Measurements from ENCODE around the gene OR14A16. TPM values are rescaled to one million over a fixed set of nuclear protein-coding genes. Genes with fewer than 3 reads are reported as not detected.

OR14A16 gene
- total and polyA plus RNA-seq, 2 experiments from 2014 or later = not detected

DNA sequence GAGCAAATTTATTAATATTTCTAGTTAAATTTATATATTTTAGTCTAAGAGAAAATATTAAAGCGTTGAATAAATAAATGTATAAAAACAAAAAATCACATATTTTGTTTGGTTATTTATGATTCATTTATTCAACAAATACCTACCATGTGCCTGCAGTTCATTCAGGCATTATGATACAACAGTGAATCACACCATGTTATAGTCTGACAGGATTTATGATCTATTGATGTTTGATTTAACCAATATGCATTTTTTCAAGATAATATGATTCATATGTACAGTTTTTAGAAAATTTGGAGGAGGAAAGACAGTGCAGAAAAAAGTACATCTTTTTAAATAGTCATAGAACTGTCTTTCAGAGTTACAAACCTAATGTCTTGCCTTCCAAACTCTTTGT lies 25.7 kb upstream of the OR14A16 start:
- Histone ChIP-seq H3K9ac (no peak overlapping the region), H3K9me3 (ENCODE audit: low read depth) (no peaks in the 10 kb centered on the region), H3K4me1 (ENCODE audit: insufficient read depth) (no peaks in the 10 kb centered on the region), H3K36me3 (ENCODE audit: low read depth) (no peaks in the 10 kb centered on the region), H2AFZ (no peak overlapping the region), H3F3A (ENCODE audit: insufficient read depth) (no peaks in the 10 kb centered on the region), H4K20me1 (ENCODE audit: insufficient read depth) (no peaks in the 10 kb centered on the region), H3K79me2 (ENCODE audit: insufficient read depth) (no peaks in the 10 kb centered on the region), H3K4me3 (no peak overlapping the region), H3K9me2 (ENCODE audit: insufficient read depth) (no peaks in the 10 kb centered on the region), H3K27ac (no peak overlapping the region), H3K4me2 (ENCODE audit: unreplicated experiment) (no peak overlapping the region), H3K27me3 (replicated peaks; ENCODE audit: insufficient read depth) (no peaks in the 10 kb centered on the region)
- DNase-seq = no peak
- in situ Hi-C loops (cut with MboI) = no loop called here
- TF ChIP-seq EZH2phosphoT487 (IDR thresholded peaks at IDR 0.05; ENCODE audit: insufficient read depth, low read depth) (no peak), EZH2 (IDR thresholded peaks at IDR 0.05; ENCODE audit: insufficient read depth, poor library complexity, severe bottlenecking) (no peak)
- 28 to 31% methylated on average over 1 of the region's 1 CpG for WGBS, 2 experiments (ENCODE audit: low coverage in 1 of 2, low lambda C conversion rate in 2 of 2, missing lambda C conversion rate in 2 of 2)

DNA sequence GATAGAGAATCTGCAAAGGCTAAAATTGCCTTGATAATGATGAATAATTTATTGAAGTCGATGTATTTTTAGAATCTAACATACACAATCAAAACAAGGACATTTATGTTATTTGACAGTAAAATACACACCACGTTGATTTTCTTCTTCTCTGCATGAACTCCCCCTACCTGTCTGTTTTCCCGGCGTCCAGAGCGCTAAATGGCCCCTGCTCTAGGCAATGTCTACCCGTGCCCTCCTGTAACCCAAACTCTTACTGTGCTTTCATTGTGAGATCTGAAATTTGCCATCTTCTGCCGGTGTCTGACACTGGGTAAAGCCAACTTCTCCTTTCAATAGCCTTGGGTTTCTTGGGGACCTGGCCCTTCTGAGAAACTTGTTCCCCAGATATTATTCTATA lies 24.4 kb upstream of the OR14A16 start:
- H4K20me1 ChIP-seq (ENCODE audit: insufficient read depth) = no peaks in the 10 kb centered on the region
- H3K36me3 ChIP-seq (ENCODE audit: low read depth) = no peaks in the 10 kb centered on the region
- H3K79me2 ChIP-seq (ENCODE audit: insufficient read depth) = no peaks in the 10 kb centered on the region
- no peak overlapping the region for H2AFZ ChIP-seq
- H3F3A ChIP-seq (ENCODE audit: insufficient read depth) = no peaks in the 10 kb centered on the region
- no peaks in the 10 kb centered on the region for H3K9me2 ChIP-seq (ENCODE audit: insufficient read depth)
- TF ChIP-seq EZH2phosphoT487 (IDR thresholded peaks at IDR 0.05; ENCODE audit: insufficient read depth, low read depth) = no peak
- no peak for TF ChIP-seq EZH2 (IDR thresholded peaks at IDR 0.05; ENCODE audit: insufficient read depth, poor library complexity, severe bottlenecking)
- H3K9ac ChIP-seq = no peak overlapping the region
- H3K4me2 ChIP-seq (ENCODE audit: unreplicated experiment) = no peak overlapping the region
- H3K27me3 ChIP-seq (replicated peaks; ENCODE audit: insufficient read depth) = no peaks in the 10 kb centered on the region
- WGBS, 2 experiments (ENCODE audit: low coverage in 1 of 2, low lambda C conversion rate in 2 of 2, missing lambda C conversion rate in 2 of 2) = 19 to 20% methylated on average over 7 of the region's 7 CpGs
- DNase-seq = no peak
- H3K9me3 ChIP-seq (ENCODE audit: low read depth) = no peaks in the 10 kb centered on the region
- H3K4me3 ChIP-seq = no peak overlapping the region
- H3K27ac ChIP-seq = no peak overlapping the region
- in situ Hi-C loops (cut with MboI) = no loop called here
- H3K4me1 ChIP-seq (ENCODE audit: insufficient read depth) = no peaks in the 10 kb centered on the region

DNA sequence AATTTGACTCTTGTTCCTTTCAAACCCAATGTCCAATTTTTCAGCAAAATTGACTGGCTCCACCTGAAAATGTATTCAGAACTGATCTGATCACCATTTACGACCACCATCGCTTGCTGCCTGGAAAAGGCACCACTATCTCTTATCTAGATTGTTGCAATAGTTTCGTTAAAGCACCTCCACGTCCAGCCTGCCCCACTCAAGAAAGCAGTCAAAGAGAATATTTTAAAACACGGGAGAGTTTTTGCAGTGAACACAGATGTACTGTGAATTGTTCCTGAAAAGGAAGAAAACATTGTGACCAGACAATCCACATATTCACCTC lies 21.7 kb upstream of the OR14A16 start:
- Histone ChIP-seq H3K9ac (no peak overlapping the region), H3K27ac (no peak overlapping the region), H3K4me2 (ENCODE audit: unreplicated experiment) (no peak overlapping the region), H3K4me3 (no peak overlapping the region), H3K27me3 (replicated peaks; ENCODE audit: insufficient read depth) (no peaks in the 10 kb centered on the region), H3F3A (ENCODE audit: insufficient read depth) (no peaks in the 10 kb centered on the region), H3K9me3 (ENCODE audit: low read depth) (no peaks in the 10 kb centered on the region), H2AFZ (no peak overlapping the region), H3K79me2 (ENCODE audit: insufficient read depth) (no peaks in the 10 kb centered on the region), H3K9me2 (ENCODE audit: insufficient read depth) (no peaks in the 10 kb centered on the region), H4K20me1 (ENCODE audit: insufficient read depth) (no peaks in the 10 kb centered on the region), H3K4me1 (ENCODE audit: insufficient read depth) (no peaks in the 10 kb centered on the region), H3K36me3 (ENCODE audit: low read depth) (no peaks in the 10 kb centered on the region)
- WGBS, 2 experiments (ENCODE audit: low coverage in 1 of 2, low lambda C conversion rate in 2 of 2, missing lambda C conversion rate in 2 of 2) = 21 to 22% methylated on average over 5 of the region's 5 CpGs
- in situ Hi-C loops (cut with MboI) = no loop called here
- no peak for DNase-seq
- TF ChIP-seq EZH2phosphoT487 (IDR thresholded peaks at IDR 0.05; ENCODE audit: insufficient read depth, low read depth) = no peak
- TF ChIP-seq EZH2 (IDR thresholded peaks at IDR 0.05; ENCODE audit: insufficient read depth, poor library complexity, severe bottlenecking) = no peak

DNA sequence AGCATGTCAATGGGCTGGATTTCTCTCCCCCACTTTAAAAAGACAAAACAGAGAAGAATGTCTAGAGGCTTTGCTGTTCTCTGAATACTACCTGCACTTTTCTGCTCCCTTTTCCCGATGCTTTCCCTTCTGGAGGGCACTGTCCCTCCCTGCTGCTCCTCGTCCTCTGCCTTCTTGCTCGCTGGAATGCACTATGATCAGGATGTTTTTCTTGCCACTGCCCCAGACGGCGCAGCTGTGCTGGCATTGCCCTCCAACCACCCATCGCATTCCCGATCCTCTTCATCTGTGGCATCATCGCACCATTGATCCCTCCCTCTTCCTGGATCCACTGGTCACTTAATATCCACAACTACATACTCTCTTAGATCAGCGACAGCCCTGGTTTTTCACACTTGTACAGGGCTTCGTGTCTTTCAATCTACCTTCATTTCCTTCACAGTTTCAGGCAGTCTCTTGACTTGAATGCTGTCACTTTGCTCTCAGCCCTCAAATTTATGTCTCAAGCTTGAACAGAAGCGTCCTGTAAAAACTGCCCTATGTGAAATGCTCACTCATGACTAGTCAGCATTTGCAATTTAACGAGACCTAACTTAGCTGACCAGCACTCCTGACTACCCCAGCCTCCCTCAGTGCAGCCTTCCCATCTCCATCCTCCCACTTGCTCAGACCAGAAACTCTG lies 21.2 kb upstream of the OR14A16 start:
- Histone ChIP-seq H3K4me2 (ENCODE audit: unreplicated experiment) (no peak overlapping the region), H3K9me3 (ENCODE audit: low read depth) (no peaks in the 10 kb centered on the region), H3K4me1 (ENCODE audit: insufficient read depth) (no peaks in the 10 kb centered on the region), H4K20me1 (ENCODE audit: insufficient read depth) (no peaks in the 10 kb centered on the region), H3K27me3 (replicated peaks; ENCODE audit: insufficient read depth) (no peaks in the 10 kb centered on the region), H3K9me2 (ENCODE audit: insufficient read depth) (no peaks in the 10 kb centered on the region), H3K79me2 (ENCODE audit: insufficient read depth) (no peaks in the 10 kb centered on the region), H3K36me3 (ENCODE audit: low read depth) (no peaks in the 10 kb centered on the region), H3K27ac (no peak overlapping the region), H3K9ac (no peak overlapping the region), H3K4me3 (no peak overlapping the region), H2AFZ (no peak overlapping the region), H3F3A (ENCODE audit: insufficient read depth) (no peaks in the 10 kb centered on the region)
- TF ChIP-seq EZH2phosphoT487 (IDR thresholded peaks at IDR 0.05; ENCODE audit: insufficient read depth, low read depth) = no peak
- no peak for TF ChIP-seq EZH2 (IDR thresholded peaks at IDR 0.05; ENCODE audit: insufficient read depth, poor library complexity, severe bottlenecking)
- in situ Hi-C loops (cut with MboI) = no loop called here
- 29 to 33% methylated on average over 12 of the region's 12 CpGs for WGBS, 2 experiments (ENCODE audit: low coverage in 1 of 2, low lambda C conversion rate in 2 of 2, missing lambda C conversion rate in 2 of 2)
- no peak for DNase-seq

DNA sequence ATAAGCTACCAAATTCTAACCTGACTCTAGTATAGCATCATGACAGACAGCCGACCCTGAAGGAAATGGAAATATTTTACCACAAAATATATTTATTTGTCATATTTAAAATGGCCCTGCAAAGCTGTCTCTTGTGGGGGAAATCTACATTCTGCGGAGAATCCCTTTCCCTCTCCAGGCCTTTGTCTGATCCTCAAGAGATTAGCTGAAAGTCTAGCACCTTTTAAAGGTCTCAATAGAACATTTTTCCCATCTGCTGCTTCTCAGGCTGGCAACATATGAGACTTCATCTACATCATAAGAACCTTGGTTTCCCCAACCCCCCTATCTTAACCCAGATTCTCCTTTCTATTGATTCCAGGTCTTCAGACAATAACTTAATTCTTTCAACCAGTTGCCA lies 19.5 kb upstream of the OR14A16 start:
- H3K9ac ChIP-seq = no peak overlapping the region
- H3K4me2 ChIP-seq (ENCODE audit: unreplicated experiment) = no peak overlapping the region
- no peak overlapping the region for H3K27ac ChIP-seq
- no peaks in the 10 kb centered on the region for H4K20me1 ChIP-seq (ENCODE audit: insufficient read depth)
- no peaks in the 10 kb centered on the region for H3K79me2 ChIP-seq (ENCODE audit: insufficient read depth)
- in situ Hi-C loops (cut with MboI) = no loop called here
- 6 to 8% methylated on average over 2 of the region's 2 CpGs for WGBS, 2 experiments (ENCODE audit: low coverage in 1 of 2, low lambda C conversion rate in 2 of 2, missing lambda C conversion rate in 2 of 2)
- H3K27me3 ChIP-seq (replicated peaks; ENCODE audit: insufficient read depth) = no peaks in the 10 kb centered on the region
- H3K9me2 ChIP-seq (ENCODE audit: insufficient read depth) = no peaks in the 10 kb centered on the region
- no peak overlapping the region for H2AFZ ChIP-seq
- H3K36me3 ChIP-seq (ENCODE audit: low read depth) = no peaks in the 10 kb centered on the region
- H3F3A ChIP-seq (ENCODE audit: insufficient read depth) = no peaks in the 10 kb centered on the region
- no peak overlapping the region for H3K4me3 ChIP-seq
- no peaks in the 10 kb centered on the region for H3K9me3 ChIP-seq (ENCODE audit: low read depth)
- no peak for TF ChIP-seq EZH2 (IDR thresholded peaks at IDR 0.05; ENCODE audit: insufficient read depth, poor library complexity, severe bottlenecking)
- TF ChIP-seq EZH2phosphoT487 (IDR thresholded peaks at IDR 0.05; ENCODE audit: insufficient read depth, low read depth) = no peak
- H3K4me1 ChIP-seq (ENCODE audit: insufficient read depth) = no peaks in the 10 kb centered on the region
- no peak for DNase-seq
